ENCODE data around the gene IGFLR1.

DNA sequence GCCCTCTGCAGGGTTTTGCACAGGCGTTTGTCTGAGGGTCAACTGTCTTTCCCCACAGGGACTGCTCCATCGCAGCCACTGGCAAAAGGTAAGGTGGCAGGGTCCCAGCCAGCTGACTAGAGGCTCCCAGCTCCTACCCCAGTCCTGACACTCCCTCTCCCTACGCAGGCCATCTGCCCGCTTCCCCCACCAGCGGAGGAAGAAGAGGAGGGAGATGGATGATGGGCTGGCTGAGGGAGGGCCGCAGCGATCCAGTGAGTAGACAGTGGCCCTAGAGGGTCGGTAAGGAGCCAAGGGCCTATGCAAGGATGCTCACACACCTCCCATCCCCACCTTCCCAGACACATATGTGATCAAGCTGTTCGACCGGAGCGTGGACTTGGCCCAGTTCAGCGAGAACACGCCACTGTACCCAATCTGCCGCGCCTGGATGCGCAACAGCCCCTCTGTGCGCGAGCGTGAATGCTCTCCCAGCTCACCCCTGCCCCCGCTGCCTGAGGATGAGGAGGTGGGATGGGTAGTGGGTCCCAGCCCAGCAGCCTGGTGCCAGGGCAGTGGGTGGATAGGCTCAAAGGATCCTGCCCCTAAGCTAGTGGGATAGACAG, 10.6 kb upstream of the IGFLR1 start:
- no peak for TF ChIP-seq POLR2A (IDR thresholded peaks at IDR 0.05)
- TF ChIP-seq, protein P1, sequence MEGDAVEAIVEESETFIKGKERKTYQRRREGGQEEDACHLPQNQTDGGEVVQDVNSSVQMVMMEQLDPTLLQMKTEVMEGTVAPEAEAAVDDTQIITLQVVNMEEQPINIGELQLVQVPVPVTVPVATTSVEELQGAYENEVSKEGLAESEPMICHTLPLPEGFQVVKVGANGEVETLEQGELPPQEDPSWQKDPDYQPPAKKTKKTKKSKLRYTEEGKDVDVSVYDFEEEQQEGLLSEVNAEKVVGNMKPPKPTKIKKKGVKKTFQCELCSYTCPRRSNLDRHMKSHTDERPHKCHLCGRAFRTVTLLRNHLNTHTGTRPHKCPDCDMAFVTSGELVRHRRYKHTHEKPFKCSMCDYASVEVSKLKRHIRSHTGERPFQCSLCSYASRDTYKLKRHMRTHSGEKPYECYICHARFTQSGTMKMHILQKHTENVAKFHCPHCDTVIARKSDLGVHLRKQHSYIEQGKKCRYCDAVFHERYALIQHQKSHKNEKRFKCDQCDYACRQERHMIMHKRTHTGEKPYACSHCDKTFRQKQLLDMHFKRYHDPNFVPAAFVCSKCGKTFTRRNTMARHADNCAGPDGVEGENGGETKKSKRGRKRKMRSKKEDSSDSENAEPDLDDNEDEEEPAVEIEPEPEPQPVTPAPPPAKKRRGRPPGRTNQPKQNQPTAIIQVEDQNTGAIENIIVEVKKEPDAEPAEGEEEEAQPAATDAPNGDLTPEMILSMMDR (IDR thresholded peaks at IDR 0.05), result no peak
